ENCODE data around the gene TSPAN5.
"Not testable (repeated sequence)": the region's sequence is repeated elsewhere in the genome, so short reads cannot be mapped to it uniquely, and the experiment has no call there.

The TSPAN5 gene

DNA sequence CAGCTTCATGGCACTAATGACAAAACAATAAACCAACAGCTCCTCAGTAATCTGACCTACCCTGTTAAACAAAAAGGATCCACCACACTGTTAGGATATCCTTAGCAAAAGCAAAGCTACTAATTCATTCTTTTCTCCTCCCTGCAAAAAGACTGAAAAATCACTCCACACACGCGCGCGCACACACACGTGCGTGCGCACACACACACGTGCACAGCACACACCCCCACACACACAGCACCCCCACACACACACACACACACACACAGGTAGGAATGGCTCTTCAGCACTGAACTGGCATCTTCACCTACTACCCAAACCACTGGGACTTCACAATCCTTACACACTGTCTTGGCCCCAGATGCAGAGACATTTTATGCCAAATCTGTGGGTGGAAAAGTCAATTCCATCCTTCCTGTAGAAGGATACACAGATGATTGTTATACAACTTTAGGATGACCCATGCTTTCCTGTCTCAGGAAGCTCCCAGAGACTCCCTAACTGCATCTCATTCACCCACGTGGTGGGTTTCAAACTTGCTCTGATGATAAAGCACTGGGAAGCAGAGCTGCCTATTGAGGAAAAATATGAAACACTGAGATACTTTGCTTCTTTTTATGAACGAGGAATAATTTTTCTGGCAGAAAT, 102.5 kb downstream of the TSPAN5 start:
- FAIRE-seq, result no peak
- TF ChIP-seq PAX5 (IDR thresholded peaks at IDR 0.05; ENCODE audit: insufficient read depth, low read length, severe bottlenecking) (no peak), TAF1 (IDR thresholded peaks at IDR 0.05; ENCODE audit: low read depth, low read length) (no peak), POU2F2 (IDR thresholded peaks at IDR 0.05; ENCODE audit: low read depth, low read length) (no peak), SPI1 (IDR thresholded peaks at IDR 0.05; ENCODE audit: low read depth, low read length) (no peak), POLR2A (IDR thresholded peaks at IDR 0.05; ENCODE audit: low read depth, low read length) (no peak), POLR2AphosphoS5 (IDR thresholded peaks at IDR 0.05; ENCODE audit: low read depth, low read length) (no peak)

DNA sequence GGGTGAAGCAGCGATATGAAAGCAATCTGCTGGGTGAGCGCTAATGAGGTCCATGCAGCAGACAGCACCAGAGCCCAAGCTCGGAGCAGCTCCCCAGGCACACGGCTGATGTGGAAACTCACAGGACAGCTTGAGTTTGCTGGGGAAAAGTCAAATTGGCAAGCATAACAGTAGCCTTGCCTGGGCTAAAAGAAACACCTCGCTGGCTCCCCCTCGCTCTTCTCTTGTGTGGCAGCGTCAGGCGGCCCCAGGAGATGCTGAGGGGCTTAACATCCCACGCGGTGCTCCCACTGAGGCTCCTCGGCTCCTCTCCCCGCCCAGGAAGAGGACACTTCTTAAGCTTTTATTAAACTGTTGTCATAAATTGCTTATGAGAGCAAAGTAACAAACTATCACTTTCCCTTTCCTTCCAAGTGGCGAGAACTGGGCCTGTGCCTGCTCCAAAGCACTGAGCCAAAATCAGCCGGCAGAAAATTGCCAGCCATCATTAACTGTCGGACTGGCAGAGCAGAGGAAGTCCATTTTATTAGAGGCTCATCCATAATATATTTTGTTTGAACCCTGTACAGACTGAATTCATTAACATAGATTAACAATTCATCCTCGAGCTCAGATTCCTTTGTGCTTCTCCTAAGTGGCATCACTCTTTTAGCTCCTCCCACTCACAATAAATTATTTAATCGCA, 111.4 kb downstream of the TSPAN5 start:
- no peak for DNase-seq (ENCODE audit: insufficient read length, low spot score)

More for the DNA sequence above, 102.5 kb downstream of the TSPAN5 start:
- no peak for DNase-seq (ENCODE audit: insufficient read length, low spot score)

DNA sequence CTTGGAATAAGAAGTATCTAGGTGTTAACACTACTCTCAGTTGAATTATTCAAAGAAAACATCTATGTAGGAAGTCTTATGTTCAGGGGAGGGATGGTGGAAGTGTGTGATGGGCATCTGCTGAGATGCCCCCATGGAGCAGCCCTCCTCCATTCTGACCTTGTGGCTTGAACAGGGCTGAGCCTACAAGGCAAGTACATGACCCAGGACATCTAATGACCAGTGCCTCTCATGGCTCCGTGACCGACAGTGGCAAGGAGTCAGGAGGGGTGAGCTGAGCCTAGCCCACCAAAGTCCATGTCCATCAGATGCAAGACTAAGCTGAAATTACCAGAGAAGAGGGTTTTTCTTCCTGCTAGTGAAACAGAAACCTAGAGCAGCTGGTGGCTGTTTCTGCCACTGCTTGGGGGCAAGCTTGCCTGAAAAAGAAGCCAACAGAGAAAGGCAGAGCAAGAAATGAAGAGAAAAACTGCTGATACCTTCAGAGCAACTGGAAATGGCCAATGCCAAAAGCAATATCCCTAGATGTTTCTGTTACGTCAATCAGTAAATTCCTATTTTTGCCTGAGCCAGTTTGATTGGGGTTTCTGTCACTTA, 113.5 kb downstream of the TSPAN5 start:
- FAIRE-seq, result no peak

More for the DNA sequence above, 111.4 kb downstream of the TSPAN5 start:
- FAIRE-seq, result no peak
- TF ChIP-seq POU2F2 (IDR thresholded peaks at IDR 0.05; ENCODE audit: low read depth, low read length) (no peak), TAF1 (IDR thresholded peaks at IDR 0.05; ENCODE audit: low read depth, low read length) (no peak), SPI1 (IDR thresholded peaks at IDR 0.05; ENCODE audit: low read depth, low read length) (no peak), PAX5 (IDR thresholded peaks at IDR 0.05; ENCODE audit: insufficient read depth, low read length, severe bottlenecking) (no peak), POLR2AphosphoS5 (IDR thresholded peaks at IDR 0.05; ENCODE audit: low read depth, low read length) (no peak), POLR2A (IDR thresholded peaks at IDR 0.05; ENCODE audit: low read depth, low read length) (no peak)

GRCh38 chr4:98544141-98544817, 114.1 kb downstream of the TSPAN5 start:
- DNase-seq (ENCODE audit: insufficient read length, low spot score) (no peak), FAIRE-seq (no peak)
- no peak for TF ChIP-seq TAF1 (IDR thresholded peaks at IDR 0.05; ENCODE audit: low read depth, low read length)
- TF ChIP-seq SPI1 (IDR thresholded peaks at IDR 0.05; ENCODE audit: low read depth, low read length), result no peak
- no peak for TF ChIP-seq POU2F2 (IDR thresholded peaks at IDR 0.05; ENCODE audit: low read depth, low read length)
- no peak for TF ChIP-seq PAX5 (IDR thresholded peaks at IDR 0.05; ENCODE audit: insufficient read depth, low read length, severe bottlenecking)
- TF ChIP-seq POLR2AphosphoS5 (IDR thresholded peaks at IDR 0.05; ENCODE audit: low read depth, low read length), result no peak
- no peak for TF ChIP-seq POLR2A (IDR thresholded peaks at IDR 0.05; ENCODE audit: low read depth, low read length)

More for the DNA sequence above, 113.5 kb downstream of the TSPAN5 start:
- no peak for TF ChIP-seq POLR2A (IDR thresholded peaks at IDR 0.05; ENCODE audit: low read depth, low read length)
- no peak for TF ChIP-seq TAF1 (IDR thresholded peaks at IDR 0.05; ENCODE audit: low read depth, low read length)
- TF ChIP-seq POLR2AphosphoS5 (IDR thresholded peaks at IDR 0.05; ENCODE audit: low read depth, low read length), result no peak
- no peak for TF ChIP-seq SPI1 (IDR thresholded peaks at IDR 0.05; ENCODE audit: low read depth, low read length)
- no peak for TF ChIP-seq PAX5 (IDR thresholded peaks at IDR 0.05; ENCODE audit: insufficient read depth, low read length, severe bottlenecking)
- no peak for TF ChIP-seq POU2F2 (IDR thresholded peaks at IDR 0.05; ENCODE audit: low read depth, low read length)
- DNase-seq (ENCODE audit: insufficient read length, low spot score), result no peak

DNA sequence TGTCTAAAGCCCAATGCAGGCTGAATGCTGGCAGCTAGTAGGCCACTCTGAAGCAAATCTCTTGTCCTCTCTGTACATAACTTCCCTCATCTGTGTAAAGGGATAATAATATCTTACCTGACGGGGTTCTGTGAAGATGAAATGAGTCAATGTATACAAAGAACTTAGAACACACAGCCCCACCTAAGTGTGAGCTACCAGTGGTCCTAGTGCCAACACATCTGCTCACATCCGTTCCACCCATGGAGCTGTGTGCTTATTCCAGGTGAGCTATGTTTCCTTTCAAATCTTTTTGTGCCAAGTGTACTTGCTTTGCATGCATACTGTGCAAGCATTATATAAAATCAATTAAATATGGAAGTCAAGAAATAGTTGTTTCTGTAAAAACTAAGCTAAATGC, 116.4 kb downstream of the TSPAN5 start:
- FAIRE-seq, result no peak
- DNase-seq (ENCODE audit: insufficient read length, low spot score), result no peak
- no peak for TF ChIP-seq POU2F2 (IDR thresholded peaks at IDR 0.05; ENCODE audit: low read depth, low read length)
- no peak for TF ChIP-seq SPI1 (IDR thresholded peaks at IDR 0.05; ENCODE audit: low read depth, low read length)
- TF ChIP-seq PAX5 (IDR thresholded peaks at IDR 0.05; ENCODE audit: insufficient read depth, low read length, severe bottlenecking), result no peak
- no peak for TF ChIP-seq POLR2AphosphoS5 (IDR thresholded peaks at IDR 0.05; ENCODE audit: low read depth, low read length)
- TF ChIP-seq TAF1 (IDR thresholded peaks at IDR 0.05; ENCODE audit: low read depth, low read length), result no peak
- TF ChIP-seq POLR2A (IDR thresholded peaks at IDR 0.05; ENCODE audit: low read depth, low read length), result no peak

GRCh38 chr4:98540803-98541202, 117.6 kb downstream of the TSPAN5 start:
- no peak for DNase-seq (ENCODE audit: insufficient read length, low spot score)
- FAIRE-seq, result no peak
- TF ChIP-seq TAF1 (IDR thresholded peaks at IDR 0.05; ENCODE audit: low read depth, low read length) (no peak), POLR2AphosphoS5 (IDR thresholded peaks at IDR 0.05; ENCODE audit: low read depth, low read length) (no peak), SPI1 (IDR thresholded peaks at IDR 0.05; ENCODE audit: low read depth, low read length) (no peak), PAX5 (IDR thresholded peaks at IDR 0.05; ENCODE audit: insufficient read depth, low read length, severe bottlenecking) (no peak), POLR2A (IDR thresholded peaks at IDR 0.05; ENCODE audit: low read depth, low read length) (no peak), POU2F2 (IDR thresholded peaks at IDR 0.05; ENCODE audit: low read depth, low read length) (no peak)

DNA sequence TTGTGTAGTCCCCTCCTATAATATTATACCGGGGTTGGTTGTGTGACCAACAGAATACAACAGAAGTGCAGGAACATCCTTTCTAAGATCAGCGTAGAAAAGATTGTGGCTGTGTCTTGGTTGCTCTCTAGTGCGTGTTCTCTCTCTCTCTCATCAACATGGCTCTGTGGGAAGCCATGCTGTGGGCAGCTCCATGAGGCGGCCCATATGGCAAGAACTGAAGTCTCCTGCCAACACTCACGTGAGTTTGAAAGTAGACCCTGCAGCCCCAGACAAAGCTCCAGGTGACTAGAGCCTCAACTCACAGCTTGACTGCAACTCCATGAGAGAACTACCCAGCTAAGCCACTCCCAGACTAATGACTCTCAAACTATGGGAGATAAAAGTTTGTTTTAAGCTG, 118.7 kb downstream of the TSPAN5 start:
- no peak for TF ChIP-seq PAX5 (IDR thresholded peaks at IDR 0.05; ENCODE audit: insufficient read depth, low read length, severe bottlenecking)
- no peak for TF ChIP-seq TAF1 (IDR thresholded peaks at IDR 0.05; ENCODE audit: low read depth, low read length)
- TF ChIP-seq SPI1 (IDR thresholded peaks at IDR 0.05; ENCODE audit: low read depth, low read length), result no peak
- no peak for TF ChIP-seq POLR2A (IDR thresholded peaks at IDR 0.05; ENCODE audit: low read depth, low read length)
- TF ChIP-seq POLR2AphosphoS5 (IDR thresholded peaks at IDR 0.05; ENCODE audit: low read depth, low read length), result no peak
- no peak for TF ChIP-seq POU2F2 (IDR thresholded peaks at IDR 0.05; ENCODE audit: low read depth, low read length)
- DNase-seq (ENCODE audit: insufficient read length, low spot score), result no peak
- FAIRE-seq, result no peak

- FAIRE-seq, result no peak
- no peak for TF ChIP-seq POLR2AphosphoS5 (IDR thresholded peaks at IDR 0.05; ENCODE audit: low read depth, low read length)
- no peak for DNase-seq (ENCODE audit: insufficient read length, low spot score)
These were observed 119.1 kb downstream of the TSPAN5 start for GRCh38 chr4:98539299-98539698.

- FAIRE-seq, result no peak
- no peak for DNase-seq (ENCODE audit: insufficient read length, low spot score)
- TF ChIP-seq PAX5 (IDR thresholded peaks at IDR 0.05; ENCODE audit: insufficient read depth, low read length, severe bottlenecking) (no peak), POU2F2 (IDR thresholded peaks at IDR 0.05; ENCODE audit: low read depth, low read length) (no peak), POLR2AphosphoS5 (IDR thresholded peaks at IDR 0.05; ENCODE audit: low read depth, low read length) (no peak), SPI1 (IDR thresholded peaks at IDR 0.05; ENCODE audit: low read depth, low read length) (no peak), POLR2A (IDR thresholded peaks at IDR 0.05; ENCODE audit: low read depth, low read length) (no peak), TAF1 (IDR thresholded peaks at IDR 0.05; ENCODE audit: low read depth, low read length) (no peak)
These were observed 121.8 kb downstream of the TSPAN5 start for GRCh38 chr4:98536631-98537030.

DNA sequence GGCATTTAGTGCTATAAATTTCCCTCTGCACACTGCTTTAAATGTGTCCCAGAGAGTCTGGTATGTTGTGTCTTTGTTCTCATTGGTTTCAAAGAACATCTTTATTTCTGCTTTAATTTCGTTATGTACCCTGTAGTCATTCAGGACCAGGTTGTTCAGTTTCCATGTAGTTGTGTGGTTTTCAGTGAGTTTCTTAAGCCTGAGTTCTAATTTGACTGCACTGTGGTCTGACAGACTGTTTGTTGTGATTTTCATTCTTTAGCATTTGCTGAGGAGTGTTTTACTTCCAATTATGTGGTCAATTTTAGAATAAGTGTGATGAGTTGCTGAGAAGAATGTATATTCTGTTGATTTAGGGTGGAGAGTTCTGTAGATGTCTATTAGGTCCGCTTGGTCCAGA, 124.3 kb downstream of the TSPAN5 start:
- not testable (repeated sequence) for FAIRE-seq

More for the DNA sequence above, 124.3 kb downstream of the TSPAN5 start:
- DNase-seq (ENCODE audit: insufficient read length, low spot score), result not testable (repeated sequence)
